Measurements from ENCODE around the gene RYK. TPM values are rescaled to one million over a fixed set of nuclear protein-coding genes. Genes with fewer than 3 reads are reported as not detected.
"Not testable (repeated sequence)": the region's sequence is repeated elsewhere in the genome, so short reads cannot be mapped to it uniquely, and the experiment has no call there.

The RYK gene
- total RNA-seq, 1 donor from 2014 or later, result 57.6 TPM

DNA sequence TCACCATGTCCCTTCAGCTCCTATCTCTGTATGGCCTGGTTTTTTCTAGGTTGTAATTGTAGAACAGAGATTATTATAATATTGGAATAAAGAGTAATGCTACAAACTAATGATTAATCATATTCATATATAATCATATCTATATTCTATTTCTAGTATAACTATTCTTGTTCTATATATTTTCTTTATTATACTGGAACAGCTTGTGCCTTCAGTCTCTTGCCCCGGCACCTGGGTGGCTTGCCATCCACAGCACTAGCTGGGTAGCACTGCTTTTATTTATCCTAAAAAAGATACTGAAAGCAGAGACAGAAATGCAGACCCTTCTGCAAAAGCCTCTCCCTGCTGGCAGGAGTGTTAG, 25.9 kb downstream of the RYK start:
- not testable (repeated sequence) for DNase-seq (ENCODE audit: low spot score)

DNA sequence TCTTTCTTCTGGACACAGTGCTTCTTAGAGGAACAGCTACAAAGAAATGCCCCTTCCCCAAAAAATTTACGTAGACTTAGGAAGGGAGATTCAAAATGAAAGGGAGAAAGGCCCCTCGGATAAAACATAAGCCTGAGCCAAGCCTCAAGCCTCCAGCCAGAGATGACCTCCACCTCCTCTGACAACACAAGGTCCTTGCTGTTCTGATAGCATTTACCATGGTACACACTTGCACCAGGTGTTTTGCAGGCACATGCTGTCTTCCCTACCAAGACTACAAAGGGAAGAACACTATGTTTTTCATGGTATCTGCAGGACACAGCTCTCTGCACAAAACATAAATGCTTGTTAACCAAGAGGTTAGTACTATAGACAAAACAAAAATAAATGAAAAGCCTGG, 27.8 kb downstream of the RYK start:
- no peak for DNase-seq (ENCODE audit: low spot score)

DNA sequence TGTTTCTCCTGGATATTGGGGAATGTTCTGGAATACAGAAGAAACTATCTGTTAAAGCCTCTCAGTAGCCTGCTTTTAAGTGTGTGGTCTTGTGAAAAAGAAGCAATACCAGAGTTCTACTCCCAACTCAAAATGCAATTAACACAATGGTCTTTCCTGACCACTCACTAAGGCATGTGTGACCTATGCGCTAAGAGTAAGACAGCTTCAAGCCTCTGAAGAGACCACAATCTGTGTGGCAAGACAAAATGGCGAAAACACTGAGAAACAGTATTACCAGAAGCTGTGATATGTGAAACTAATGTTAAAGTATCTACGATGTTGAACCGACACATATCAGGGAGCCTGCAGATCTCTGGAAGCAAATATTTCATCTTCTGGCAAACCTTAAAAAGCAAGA, 33.8 kb downstream of the RYK start:
- DNase-seq (ENCODE audit: low spot score), result no peak

DNA sequence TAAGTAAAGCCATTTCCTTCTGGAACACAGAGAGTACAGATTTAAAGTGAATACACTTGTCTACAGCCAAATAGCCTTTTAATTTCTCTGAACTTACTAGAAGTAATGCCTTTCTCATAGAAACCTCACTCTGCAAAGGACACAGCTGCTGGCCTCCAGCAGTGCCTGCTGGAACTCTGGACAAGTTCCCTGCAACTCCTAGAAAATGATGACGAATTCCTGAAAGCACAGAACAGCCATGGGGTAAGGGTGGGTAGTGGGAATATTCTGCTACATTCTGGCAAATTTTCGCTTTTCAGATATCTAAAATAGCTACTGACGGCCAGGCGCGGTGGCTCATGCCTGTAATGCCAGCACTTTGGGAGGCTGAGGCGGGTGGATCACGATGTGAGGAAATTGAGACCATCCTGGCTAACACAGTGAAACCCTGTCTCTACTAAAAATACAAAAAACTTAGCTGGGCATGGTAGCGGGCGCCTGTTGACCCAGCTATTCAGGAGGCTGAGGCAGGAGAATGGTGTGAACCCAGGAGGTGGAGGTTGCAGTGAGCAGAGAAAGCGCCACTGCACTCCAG, 34.4 kb downstream of the RYK start:
- no peak for DNase-seq (ENCODE audit: low spot score)

DNA sequence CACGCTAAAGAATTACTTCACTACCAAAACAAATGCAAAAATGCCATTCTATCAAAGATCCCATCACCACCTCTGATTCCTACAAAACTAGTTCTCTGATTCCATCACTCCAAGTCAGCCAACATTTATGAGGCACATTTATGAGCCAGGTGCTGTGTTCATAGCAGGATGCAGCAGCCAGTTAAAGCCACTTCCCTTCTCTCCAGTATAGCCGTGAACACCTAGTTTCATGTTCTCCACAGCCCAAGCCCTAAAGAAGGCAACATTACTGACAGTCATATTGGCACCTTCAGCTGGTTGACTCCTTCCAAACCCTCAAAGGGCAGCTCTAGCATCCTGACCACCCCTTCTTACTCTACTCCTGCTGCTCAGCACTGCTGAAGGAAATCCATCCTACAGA, 36.4 kb downstream of the RYK start:
- no peak for DNase-seq (ENCODE audit: low spot score)

DNA sequence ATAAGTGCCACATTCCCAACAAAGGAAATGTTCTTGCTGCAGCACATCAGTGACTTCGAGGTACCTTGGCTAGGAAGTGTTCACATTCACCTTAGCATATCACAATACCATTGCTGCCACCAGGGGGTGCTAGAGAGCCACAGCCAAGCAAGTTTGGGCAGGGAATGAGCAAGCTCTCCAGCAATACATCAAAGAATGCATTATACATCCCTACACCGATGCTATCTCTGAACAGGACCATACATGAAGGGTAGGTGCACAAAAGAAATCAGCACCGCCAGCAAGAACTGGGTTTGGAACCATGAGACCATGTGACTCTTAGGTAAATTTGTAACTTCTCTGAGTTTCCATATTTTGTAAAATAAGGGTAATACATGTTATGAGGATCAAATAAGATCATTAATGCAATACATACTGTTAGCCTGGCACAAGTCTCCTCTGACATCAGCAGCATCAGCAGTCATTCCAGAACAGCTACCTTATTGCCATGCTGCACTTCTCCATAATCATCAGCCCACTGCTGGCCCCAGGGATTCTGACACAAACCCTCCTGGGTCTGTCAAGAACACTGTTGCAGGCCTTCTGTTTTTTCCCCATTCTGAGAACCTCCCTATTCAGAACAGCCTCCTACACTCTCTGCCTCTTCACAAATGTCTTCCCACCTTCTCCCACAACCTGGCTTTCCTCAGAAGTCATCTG, 37.5 kb downstream of the RYK start:
- DNase-seq (ENCODE audit: low spot score), result no peak

DNA sequence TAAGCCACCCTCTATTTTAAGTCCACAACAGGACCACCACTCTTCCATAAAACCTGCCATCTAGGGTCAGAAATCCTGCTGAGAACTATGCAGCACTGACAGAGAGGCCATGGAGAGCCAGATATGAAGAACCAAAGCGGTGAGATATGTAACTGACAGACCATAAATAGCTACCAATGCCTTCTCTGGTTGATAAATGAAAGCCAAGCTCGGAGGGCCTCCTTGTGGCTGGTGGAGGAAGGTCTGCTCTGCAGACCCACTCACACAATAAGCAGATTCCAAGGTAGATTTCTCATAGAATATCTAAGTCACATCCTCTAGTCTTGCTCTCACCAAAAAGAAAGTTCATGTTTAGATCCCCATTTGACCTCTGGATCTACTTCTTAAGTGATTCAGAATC, 38.9 kb downstream of the RYK start:
- no peak for DNase-seq (ENCODE audit: low spot score)

DNA sequence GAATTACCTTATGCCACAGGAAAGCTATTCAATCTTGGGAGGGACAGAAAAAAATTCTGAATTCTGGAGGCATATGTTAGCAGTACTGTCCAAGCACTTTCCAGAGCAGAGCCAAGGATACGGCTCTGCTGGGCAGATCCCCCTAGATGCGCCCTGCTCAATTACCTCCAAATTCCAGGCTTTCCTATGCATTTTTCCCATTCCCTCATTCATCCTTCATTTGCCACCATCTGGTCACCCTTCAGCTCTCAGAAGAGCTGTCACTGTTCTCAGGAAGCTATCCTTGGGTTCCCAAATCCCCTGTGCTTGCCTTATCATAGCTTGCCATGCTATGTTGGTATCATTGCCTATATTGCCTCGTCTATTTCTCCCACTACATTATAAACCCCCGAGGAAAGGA, 45.2 kb downstream of the RYK start:
- DNase-seq (ENCODE audit: low spot score), result no peak

DNA sequence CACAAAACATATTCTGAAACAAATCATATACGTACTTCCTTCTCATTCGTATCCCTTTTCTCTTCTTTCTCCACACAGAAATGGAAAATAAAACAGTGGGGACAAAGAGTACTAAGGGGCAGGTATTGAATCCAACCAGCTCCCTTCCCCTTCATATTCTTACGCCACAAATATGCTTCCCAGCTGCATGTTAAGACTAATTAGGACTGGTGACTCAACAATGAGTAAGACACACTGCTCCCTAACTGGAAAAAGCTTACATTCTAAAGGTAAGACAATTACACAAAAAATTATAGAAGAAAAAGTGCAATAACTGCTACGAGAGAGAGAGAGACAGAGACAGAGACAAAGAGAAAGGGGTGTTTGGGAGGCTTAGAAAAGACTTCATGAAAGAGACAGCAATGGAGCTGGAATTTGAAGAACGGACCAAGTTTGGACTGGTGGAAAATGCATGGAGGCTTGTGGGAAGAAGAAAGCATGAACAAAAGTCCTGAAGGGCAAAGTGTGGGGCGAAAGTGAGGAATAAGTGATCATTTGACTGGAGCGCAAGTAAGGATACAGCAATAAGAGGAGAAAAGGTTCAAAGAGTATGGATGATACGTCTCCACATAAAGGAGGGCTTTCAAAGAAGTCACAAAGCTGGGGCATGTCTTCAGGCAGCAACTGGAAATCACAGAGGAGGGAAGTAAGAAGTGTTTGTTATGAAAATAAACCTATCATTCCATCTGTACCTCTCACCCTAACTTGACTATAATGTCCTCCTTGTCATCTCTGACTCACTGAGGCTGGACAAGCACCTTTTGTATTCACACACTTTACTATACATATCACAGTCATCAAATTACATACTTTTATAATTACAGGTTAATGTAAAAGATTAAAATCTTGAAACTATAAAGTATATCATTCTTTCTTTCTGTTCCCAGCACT, 49.2 kb downstream of the RYK start:
- no peak for DNase-seq (ENCODE audit: low spot score)

DNA sequence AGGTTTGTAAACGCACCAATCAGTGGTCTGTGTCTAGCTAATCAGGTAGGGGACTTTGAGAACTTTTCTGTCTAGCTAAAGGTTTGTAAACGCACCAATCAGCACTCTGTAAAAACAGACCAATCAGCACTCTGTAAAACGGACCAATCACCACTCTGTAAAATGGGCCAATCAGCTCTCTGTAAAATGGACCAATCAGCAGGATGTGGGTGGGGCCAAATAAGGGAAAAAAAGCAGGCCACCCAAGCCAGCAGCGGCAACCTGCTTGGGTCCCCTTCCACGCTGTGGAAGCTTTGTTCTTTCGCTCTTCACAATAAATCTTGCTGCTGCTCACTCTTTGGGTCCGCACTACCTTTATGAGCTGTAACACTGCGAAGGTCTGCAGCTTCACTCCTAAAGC, 50.8 kb downstream of the RYK start:
- not testable (repeated sequence) for DNase-seq (ENCODE audit: low spot score)

DNA sequence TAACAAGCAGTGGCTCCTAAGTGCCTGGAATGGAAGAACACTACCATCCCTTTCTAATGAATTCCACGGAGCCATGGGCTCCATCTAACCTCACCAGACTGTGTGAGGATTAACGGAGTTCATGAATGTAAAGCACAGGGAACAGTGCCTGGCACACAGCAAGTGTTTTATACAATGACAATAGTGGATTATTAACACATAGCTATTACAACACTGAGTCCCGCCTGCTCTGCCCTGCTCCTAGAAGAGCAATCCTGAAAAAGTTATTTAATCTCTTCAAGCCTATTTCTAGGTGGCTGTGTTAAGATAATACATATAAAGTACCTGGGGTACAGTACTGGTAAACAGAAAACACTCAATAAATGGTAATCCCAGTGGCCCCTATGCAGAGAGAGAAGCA, 51.4 kb downstream of the RYK start:
- DNase-seq (ENCODE audit: low spot score), result no peak

DNA sequence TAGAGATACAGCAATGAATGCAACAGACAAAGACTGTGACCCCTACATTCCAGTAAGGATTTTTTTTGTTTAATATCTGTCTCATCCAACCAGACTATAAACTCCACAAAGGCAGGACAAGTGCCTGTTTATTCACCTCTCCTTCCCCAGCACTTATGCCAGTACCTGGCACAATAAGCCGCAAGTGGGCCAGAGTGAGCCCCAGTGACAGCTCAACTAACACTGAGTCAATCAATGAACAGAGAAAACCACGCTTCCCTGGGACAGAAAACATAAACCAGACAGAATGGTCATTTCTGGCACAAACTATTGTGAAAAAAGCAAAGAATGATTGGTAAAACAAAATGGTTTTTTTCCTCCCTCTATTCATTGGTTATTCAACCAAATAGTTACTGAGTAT, 52.2 kb downstream of the RYK start:
- DNase-seq (ENCODE audit: low spot score), result no peak

DNA sequence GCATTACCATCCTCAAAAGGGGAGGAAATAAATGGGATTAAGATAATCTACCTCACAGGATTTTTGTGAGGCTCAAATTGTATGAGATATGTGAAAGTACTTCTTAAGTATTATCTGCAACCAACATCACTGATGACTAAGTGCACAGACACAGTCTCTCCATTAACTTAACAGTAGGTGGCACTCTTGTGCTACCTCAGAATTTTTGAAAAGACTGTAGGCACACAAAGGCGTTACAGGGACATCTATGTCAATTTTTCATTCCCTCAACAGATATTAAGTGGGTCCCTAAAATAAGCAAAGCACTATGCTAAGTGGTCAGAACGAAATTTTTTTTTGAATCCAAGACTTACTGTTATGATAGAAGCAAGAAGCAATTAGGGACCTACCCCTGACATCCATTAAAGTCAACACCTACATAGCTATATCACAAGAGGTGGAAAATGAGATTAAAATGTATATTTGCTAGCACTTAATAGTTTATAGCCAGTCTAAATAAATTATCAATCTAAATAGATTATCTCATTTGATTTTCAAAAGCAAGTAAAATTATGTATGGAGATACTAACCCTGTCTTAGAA, 52.9 kb downstream of the RYK start:
- DNase-seq (ENCODE audit: low spot score), result no peak

DNA sequence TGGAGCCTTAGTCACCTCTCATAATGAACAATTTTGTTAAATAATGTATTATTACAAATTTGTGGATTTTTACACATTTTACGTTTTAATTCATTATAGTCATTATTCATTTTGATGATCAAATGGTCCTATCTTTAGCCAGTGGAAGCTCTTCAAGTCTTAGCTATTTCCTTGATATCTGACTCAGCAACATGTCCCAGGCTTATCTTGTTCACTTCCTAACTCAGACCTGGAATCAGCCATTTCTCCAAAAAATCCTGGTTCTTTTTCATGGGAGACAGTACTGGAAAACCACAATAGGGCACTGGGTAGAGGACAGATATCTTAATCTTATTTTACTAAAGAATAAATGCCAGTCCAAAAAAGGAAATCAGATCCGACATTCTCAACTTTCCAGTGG, 56.4 kb downstream of the RYK start:
- DNase-seq (ENCODE audit: low spot score), result no peak

DNA sequence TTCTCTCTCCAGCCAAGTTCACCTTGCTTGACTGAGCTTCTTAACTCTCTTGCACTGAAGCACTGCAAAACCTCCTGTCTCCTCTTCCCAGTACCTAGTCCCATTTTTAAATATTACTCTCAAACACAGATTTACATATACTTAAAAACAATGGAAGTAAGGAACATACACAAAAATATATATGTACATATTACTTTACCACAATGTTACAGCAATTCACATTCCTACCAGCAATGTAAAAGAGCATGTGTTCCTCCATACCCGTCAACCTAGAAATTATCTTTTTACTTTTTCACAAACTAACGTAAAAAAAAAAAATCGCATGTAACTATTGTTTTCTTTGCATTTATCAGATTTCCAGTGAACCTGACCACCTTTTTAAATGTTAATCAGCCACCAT, 60.4 kb downstream of the RYK start:
- no peak for DNase-seq (ENCODE audit: low spot score)

DNA sequence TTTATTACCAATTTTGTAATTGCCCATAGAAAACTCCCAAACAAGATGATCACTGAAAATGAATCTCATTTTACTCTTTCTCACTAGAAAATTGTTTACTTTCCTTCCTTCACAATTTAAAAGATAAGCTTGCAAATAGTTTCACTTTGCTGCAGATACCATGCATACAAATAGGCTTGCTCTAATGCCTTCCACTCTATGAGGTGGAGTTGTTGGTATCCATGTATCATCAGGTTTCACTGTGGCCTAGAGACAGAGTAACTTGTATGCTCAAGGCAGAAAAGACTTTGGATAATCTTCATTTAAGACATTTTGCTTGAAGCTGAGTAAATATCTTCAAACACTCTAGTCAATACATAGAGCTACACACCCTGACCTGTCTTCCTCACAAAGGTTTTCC, 60.8 kb downstream of the RYK start:
- no peak for DNase-seq (ENCODE audit: low spot score)

DNA sequence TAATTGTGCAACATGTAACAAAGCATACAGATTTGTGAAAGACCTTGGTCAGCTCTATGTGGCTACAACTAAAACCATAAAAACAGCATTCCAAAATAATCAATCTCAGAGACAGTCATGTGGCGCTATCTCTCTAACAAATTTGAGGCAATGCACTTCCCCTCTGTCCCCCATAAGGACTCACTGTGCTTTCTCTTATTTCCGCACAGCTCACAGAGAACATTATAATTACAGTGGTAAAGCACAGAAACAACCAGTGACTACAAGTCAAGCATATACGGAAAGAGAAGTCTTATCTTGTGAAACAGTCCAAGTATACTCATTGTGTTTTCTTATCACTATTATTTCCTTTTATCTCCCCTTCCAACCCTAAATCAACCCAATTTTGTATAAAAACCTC, 64.3 kb downstream of the RYK start:
- DNase-seq (ENCODE audit: low spot score), result no peak

DNA sequence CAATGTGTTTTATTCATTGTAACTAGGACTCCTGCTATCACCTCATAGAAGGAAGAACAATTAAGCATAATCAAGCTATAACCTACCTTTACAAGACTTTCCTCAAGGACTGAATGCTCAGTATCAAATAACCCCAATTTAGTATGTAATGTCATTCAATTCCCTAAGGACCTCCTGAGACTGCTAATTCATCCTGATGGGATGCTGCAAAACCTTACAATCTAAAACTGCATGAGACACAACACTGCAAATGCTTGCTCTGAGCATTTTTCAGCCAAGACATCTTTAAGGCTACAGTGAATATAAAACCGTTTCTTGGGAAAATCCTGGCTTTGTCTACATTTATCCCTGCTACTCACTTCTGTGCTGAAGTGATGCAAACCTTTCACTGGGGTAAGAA, 69.9 kb downstream of the RYK start:
- DNase-seq (ENCODE audit: low spot score), result no peak

DNA sequence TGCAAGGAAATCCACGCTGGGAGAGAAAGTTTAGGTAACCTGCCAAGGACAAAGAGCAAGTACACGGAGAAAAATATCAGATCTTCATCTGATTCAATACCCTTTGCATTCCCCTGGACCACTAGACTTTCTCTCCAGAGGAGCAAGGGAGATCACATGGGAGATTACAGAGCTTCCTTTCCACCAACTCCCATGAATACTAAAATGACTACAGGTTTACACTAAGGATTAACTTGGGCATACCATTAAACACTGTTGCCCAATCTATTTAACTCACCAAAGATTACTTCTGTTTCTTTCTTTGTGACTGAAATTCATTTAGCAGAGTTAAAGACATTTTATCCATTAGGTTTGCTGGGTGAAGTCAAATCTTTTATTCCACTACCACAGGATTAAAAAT, 71.2 kb downstream of the RYK start:
- no peak for DNase-seq (ENCODE audit: low spot score)

DNA sequence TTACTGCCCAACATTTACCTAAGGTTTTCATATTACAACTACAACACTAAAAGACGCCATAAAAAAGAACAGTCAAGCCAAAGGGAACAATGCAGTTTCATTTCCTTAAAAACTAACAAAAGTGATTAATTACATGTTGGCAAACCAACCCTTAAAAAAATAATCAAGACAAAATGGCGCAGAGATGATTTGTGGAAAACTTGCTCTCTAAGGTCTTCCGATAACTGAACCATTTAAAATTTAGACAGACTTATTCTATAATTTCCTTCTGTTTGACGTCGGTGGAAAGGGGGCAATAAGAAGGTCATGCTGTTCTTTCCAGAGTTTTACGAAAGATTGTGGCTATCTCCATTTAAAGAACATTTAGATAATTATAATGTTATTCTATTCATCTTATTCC, 87.6 kb downstream of the RYK start:
- no peak for DNase-seq (ENCODE audit: low spot score)

DNA sequence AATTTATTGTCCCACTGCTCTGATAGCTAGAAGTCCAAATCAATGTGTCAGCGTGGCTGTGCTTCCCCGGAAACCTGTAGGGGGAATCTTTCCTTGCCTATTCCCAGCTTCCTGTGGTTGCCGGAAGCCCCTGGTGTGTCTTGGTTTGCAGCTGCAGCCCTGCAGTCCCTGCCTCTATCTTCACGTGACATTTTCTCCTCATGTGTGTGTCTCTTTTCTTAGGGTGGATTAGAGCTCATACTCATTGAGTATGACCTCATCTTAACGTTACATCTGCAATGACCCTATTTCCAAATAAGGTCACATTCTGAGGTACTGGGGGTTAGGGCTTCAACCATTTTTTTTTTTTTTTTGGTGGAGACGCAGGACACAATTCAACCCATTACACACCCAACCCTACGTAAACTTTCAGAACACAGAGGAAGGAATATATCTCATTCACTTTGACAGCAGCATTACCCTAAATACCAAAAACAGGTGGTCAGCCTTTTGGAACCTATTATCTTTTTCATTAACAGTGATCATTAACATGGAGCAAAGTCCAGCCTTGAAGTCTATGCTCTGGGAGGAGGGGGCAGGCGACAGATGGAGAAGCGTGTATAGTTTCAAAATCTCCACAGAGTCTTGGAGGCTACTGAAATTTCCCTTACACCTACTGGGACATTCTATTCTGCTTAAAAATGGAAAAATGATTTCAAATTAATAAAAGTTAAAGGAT, 88.6 kb downstream of the RYK start:
- DNase-seq (ENCODE audit: low spot score), result no peak

DNA sequence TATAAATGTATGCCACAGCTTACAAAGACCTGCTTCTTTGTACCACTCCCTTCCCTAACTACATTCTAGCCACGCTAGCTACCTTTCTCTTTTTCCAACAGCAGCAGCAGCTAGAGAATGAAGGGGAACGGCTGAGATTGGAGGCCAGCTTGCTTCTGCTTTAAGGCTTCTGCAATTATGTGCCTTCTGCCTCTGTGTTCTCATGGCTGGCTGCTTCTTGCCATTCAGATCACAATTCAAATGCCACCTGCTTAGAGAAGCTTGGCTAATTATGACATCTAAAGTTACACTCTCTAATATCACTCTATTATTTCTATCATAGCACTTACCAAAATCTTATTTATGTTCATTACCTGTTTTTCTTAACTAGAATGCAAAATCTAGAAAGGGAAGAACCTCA, 95.2 kb downstream of the RYK start:
- DNase-seq (ENCODE audit: low spot score), result no peak
